ENCODE measurements around the gene KMO. TPM values are rescaled to one million over a fixed set of nuclear protein-coding genes. Genes with fewer than 3 reads are reported as not detected.
A peak's percentile ranks its signal among the peaks of the same experiment; 100 is the strongest.

KMO gene
- polyA plus RNA-seq, 5 donors = 0.29 to 0.98 (median 0.61) TPM

GRCh38 chr1:241533326-241534115 lies 1.3 kb downstream of the KMO start:
- DNase-seq = no peak

DNA sequence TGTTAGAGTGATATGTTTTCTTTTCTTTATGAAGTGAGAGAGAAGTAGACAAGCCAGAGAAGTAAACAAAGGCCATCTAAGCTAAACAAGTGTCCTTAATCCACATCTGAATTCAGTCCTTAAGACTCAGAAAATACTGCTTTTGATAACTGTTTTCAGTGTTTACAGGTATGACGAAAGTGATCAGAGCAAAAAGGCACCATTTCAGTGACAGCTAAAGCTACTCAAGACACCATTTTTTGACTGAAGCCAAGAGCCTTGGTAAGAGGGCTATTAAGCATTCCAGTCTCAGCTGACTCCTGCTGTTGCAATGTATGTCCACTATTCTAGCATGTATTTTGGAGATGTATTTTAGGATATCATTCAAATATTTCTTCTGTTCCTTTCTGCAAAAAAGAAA lies 4.1 kb downstream of the KMO start:
- peak; percentile 53 to 57 for DNase-seq

GRCh38 chr1:241536969-241537368 lies 4.8 kb downstream of the KMO start:
- DNase-seq = no peak

DNA sequence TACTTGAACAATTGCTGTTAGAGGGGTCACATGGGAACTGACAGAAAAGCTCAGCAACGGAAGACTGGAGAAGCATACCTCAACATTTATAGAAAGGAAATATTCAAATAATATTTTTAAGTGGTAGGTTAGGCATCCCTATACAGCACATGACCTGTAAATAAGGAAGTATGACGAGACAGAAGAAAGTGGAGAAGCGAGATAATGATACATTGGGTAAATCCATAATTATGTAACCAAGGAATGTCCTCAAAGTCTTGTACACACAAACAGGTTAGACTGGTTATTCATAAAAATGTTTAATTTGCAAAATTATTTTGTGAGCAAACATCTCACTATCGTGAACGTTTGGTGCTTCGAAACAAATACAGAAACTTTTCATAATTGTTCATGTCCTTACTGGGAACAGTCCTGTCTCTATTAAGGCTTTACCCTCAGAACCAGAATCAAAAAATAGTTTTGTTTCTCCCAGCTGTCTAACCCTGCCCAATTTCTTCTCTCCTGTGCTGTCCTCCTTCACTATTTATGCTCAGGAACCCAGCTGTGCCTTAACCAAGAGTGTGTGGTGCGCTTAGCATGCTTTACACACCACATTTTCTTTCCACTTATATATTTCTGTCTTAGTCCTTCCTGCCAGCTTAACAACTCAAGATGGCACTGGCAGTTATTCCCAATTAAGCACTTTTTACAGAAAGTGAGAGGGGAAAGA lies 10.2 kb downstream of the KMO start:
- no peak for DNase-seq

- DNase-seq = no peak
Observed at GRCh38 chr1:241548008-241548407, 15.8 kb downstream of the KMO start.

- no peak for DNase-seq
Observed at GRCh38 chr1:241550318-241550717, 18.1 kb downstream of the KMO start.

GRCh38 chr1:241551759-241552638 lies 19.8 kb downstream of the KMO start:
- no peak for DNase-seq

GRCh38 chr1:241553886-241554592 lies 21.9 kb downstream of the KMO start:
- no peak for DNase-seq

DNA sequence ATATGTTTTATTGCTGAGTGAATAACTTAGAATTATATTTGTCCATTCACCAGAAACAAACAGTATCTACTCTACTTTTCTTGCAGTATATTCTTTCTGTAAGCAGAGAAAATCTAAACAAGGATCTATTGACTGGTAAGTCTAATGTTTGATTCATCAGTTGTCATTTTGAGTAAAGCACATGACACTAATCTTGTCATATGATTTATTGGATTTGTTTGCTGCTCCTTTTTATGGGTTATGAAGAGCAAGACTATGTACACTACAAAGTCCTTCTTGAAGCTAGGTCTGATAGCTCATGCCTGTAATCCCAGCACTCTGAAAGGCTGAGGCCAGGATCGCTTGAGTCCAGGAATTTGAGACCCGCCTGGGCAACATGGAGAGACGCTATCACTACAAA lies 23.3 kb downstream of the KMO start:
- no peak for DNase-seq

DNA sequence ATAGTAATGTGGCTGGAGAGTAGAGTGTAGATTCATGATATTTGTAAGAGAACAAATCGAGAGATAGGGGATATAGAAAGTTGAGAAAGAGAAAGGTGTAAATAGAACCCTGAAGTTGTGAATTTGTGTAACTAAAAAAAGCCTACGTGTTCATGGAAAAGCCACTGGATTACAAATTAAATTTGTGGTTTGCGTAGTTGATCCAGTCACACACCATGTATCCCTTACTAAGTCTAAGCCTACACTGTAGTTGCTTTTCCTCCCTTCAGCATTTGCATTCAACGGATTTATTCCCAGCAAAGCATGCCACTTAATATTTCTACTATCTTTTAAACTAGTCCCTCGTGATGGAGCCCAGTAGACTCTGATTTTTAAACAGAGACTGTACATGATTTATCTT lies 24.9 kb downstream of the KMO start:
- DNase-seq = no peak

- no peak for DNase-seq
Observed at GRCh38 chr1:241557551-241558193, 25.5 kb downstream of the KMO start.

GRCh38 chr1:241560146-241560848 lies 28.1 kb downstream of the KMO start:
- DNase-seq = no peak

GRCh38 chr1:241560849-241561187 lies 28.6 kb downstream of the KMO start:
- no peak for DNase-seq

GRCh38 chr1:241569848-241570247 lies 37.7 kb downstream of the KMO start:
- DNase-seq = no peak

- no peak for DNase-seq
Observed at GRCh38 chr1:241574154-241574553, 42.0 kb downstream of the KMO start.

GRCh38 chr1:241579434-241579833 lies 47.3 kb downstream of the KMO start:
- no peak for DNase-seq

DNA sequence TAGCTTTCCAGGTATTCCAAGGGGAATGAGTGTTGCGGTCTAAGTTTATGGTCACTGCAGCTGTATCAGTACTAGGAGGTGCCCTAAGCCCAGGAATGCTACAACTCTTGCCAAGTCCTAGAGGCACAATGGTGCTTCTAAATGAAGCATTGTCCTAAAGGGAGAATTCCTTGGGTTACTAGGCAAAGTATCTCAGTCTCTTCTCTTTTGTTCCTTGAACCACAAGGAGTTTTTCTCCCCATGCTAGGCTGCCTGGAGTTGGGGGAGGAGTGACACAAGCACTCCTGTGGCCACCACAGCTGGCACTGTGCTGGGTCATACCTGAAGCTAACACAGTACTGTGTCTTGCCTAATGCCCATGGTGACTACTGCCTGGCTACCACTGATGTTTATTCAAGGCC lies 50.7 kb downstream of the KMO start:
- no peak for DNase-seq

DNA sequence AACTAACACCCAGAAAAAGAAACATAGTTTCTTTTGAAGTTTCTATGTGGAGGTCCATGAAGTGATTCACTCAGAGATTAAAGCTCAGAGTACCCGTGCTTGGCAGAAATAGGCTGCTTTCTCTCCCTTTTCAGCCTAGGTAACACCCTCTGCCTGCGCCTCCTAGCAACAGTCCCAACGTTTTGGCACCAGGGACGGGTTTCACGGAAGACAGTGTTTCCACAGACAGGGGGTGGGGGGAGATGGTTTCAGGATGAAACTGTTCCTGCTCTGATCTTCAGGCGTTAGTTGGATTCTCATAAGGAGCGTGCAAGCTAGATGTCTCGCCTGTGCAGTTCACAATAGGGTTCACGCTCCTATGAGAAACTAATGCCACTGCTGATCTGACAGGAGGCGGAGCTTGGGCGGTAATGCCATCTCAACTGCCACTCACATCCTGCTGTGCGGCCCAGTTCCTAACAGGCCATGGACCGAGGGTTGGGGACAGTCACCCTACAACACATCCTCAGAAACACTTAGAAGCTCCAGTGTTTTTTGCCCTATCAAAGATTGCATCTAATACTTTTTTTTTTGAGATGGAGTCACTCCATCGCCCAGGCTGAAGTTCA lies 54.8 kb downstream of the KMO start:
- DNase-seq = no peak

DNA sequence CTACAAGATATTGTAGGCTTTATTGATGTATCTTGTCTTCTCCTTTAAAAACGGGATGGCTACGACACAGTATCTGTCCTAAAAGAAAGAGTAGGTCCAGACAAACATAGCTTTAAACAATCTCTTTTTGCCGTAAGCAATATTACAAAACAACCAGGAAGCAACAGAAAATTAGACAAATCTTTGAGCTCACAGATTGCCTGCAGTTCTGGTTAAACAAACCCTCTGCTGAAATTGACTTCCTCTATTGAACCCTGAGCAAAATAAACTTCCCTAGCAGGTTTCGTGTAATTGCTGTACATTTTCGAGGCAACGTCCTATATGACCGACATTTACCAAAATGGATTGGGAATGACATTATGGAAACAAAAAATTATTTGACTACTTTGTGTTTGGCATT lies 57.3 kb downstream of the KMO start:
- no peak for DNase-seq

DNA sequence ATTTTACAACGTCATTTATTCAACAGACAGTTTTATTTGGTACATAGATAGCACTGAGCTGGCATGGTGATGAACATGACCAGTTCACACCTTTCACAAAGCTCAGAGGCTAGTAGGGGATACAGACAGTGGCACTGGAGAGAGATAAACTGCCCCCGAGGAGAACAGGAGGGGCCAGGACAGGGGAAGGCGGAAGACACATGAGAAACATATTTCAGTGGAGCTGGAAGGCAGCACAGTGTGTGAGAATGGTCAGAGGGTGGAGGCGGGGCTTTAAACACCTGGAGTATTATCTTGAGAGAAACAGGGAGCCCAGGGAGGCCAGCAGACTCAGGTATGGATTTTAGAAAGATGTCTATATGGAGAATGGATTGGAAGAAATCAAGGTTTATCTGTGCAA lies 58.5 kb downstream of the KMO start:
- DNase-seq = no peak

All from right lung (tissue), 5 donors.